GM12878 (cell line): ENCODE data around the gene TFAM. TPM values are rescaled to one million over a fixed set of nuclear protein-coding genes. Genes with fewer than 3 reads are reported as not detected.

Source experiments
- ATAC-seq: fragments of 200-7000 bp; cut with Tn5 transposase; 3 replicates; pipeline ENCODE4 v1.9.1; 2020; ENCODE audit warnings: mild to moderate bottlenecking, moderate library complexity
- BruUV-seq: library from RNA; stranded (reverse); fragments of 400-500 nt; replicated peaks from 2 replicates; lab custom pipeline; 2021; lab: Mats Ljungman, UMichigan
- CTCF ChIA-PET: fragments of 300-600 bp; sonication (Branson Sonifier 250); formaldehyde crosslinking; extraction: SDS; loops from one replicate; lab custom pipeline; 2021; ENCODE audit warnings: inconsistent platforms; lab: Yijun Ruan, JAX
- POLR2A ChIA-PET: fragments of 350-600 bp; formaldehyde crosslinking; extraction: SDS; loops from one replicate; lab custom pipeline; 2021; ENCODE audit warnings: inconsistent platforms; lab: Charles Lee
- RAD21 ChIA-PET: fragments of 300-600 bp; sonication (Branson Sonifier 250); formaldehyde crosslinking; loops from one replicate; lab custom pipeline; 2023; ENCODE audit warnings: antibody characterized with exemption; ENCODE audit not compliant: unreplicated experiment; lab: Charles Lee
- SMC1A ChIA-PET: fragments of 300-600 bp; sonication (Branson Sonifier 250); formaldehyde crosslinking; loops from one replicate; lab custom pipeline; 2023; ENCODE audit not compliant: unreplicated experiment, uncharacterized antibody; lab: Charles Lee
- DNase-seq: peaks from one replicate; pipeline ENCODE4 v3.0.0-alpha.2; 2011; ENCODE audit warnings: low read depth, low spot score
- FAIRE-seq: peaks from 3 replicates; lab custom pipeline; 2011; peaks lifted over from hg19 to GRCh38; lab: Jason Lieb, UNC
- H2AFZ ChIP-seq: 2 replicates; pipeline ENCODE4 v1.6.0; 2011; ENCODE audit warnings: low read depth, low read length, control low read depth; ENCODE audit not compliant: control insufficient read depth
- H3K27ac ChIP-seq: 2 replicates; pipeline ENCODE4 v1.5.1; 2011; ENCODE audit warnings: control low read depth; ENCODE audit not compliant: control insufficient read depth, insufficient read depth
- H3K27me3 ChIP-seq, 2 experiments: replicated peaks in 1 of 2; 2 replicates each; pipeline versions ENCODE4 v1.6.0 to v1.6.1; 2011; ENCODE audit warnings: low read length in 1 of 2; ENCODE audit not compliant: control insufficient read depth in 2 of 2, insufficient read depth in 2 of 2
- H3K36me3 ChIP-seq, 2 experiments: 2 replicates each; pipeline ENCODE4 v1.5.1; 2011; ENCODE audit warnings: low read length in 1 of 2; ENCODE audit not compliant: control insufficient read depth in 2 of 2, insufficient read depth in 2 of 2
- H3K4me1 ChIP-seq: 2 replicates; pipeline ENCODE4 v1.6.1; 2011; ENCODE audit warnings: mild to moderate bottlenecking, low read length, moderate library complexity, mixed read lengths; ENCODE audit not compliant: control insufficient read depth, insufficient read depth
- H3K4me2 ChIP-seq: 2 replicates; pipeline ENCODE4 v1.6.0; 2011; ENCODE audit warnings: control low read depth; ENCODE audit not compliant: control insufficient read depth, insufficient read depth
- H3K4me3 ChIP-seq: fragments of 200-600 bp; sonication (generic); 2 replicates; pipeline ENCODE4 v1.5.1; 2016
- H3K79me2 ChIP-seq: 2 replicates; pipeline ENCODE4 v1.6.0; 2011; ENCODE audit warnings: low read length; ENCODE audit not compliant: control insufficient read depth, insufficient read depth
- H3K9ac ChIP-seq: 2 replicates; pipeline ENCODE4 v1.8.0; 2011; ENCODE audit warnings: low read length, control low read depth, mixed read lengths; ENCODE audit not compliant: control insufficient read depth, insufficient read depth
- H3K9me3 ChIP-seq: replicated peaks from 3 replicates; pipeline ENCODE4 v1.5.1; 2011; ENCODE audit warnings: mild to moderate bottlenecking, low read length; ENCODE audit not compliant: control insufficient read depth, insufficient read depth
- H4K20me1 ChIP-seq: 2 replicates; pipeline ENCODE4 v1.6.0; 2011; ENCODE audit not compliant: control insufficient read depth, insufficient read depth
- IRF4 ChIP-seq: IDR thresholded peaks from 2 replicates; pipeline ENCODE4 v1.6.1; 2011; ENCODE audit warnings: low read depth, low read length
- WGBS: methylation state at CpG from one replicate; pipeline ENCODE4 v1.1.6; 2016; ENCODE audit warnings: low lambda C conversion rate; ENCODE audit not compliant: insufficient replicate concordance, insufficient coverage; ENCODE audit errors: missing lambda C conversion rate; 5-methylcytosine and 5-hydroxymethylcytosine counted together
- in situ Hi-C: fragments of 300-500 bp; cut with MboI; formaldehyde crosslinking; loops from 9 replicates; pipeline ENCODE4 v1.14.3; 2018; ENCODE audit warnings: mixed read lengths
- intact Hi-C: fragments of 100-400 bp; cut with micrococcal nuclease; formaldehyde crosslinking; loops from one replicate; pipeline ENCODE4 v1.14.2; 2022; ENCODE audit not compliant: unreplicated experiment
- polyA plus RNA-seq, 11 experiments: library from polyadenylated mRNA; depleted of rRNA in 4 of 11; unstranded in 6 of 11; stranded (reverse) in 5 of 11; fragments of >200 nt; fragmentation: Nextera tagmentation in 4 of 11; fragmentation: Illumina TruSeq in 1 of 11; extraction: Ambion mirVana in 4 of 11; extraction: Trizol in 1 of 11; gene quantifications; 1 replicate in 1 of 11; 2 replicates in 10 of 11; pipeline versions ENCODE4 v1.2.1 to v1.2.3, GENCODE V29; 2011 to 2016; ENCODE audit warnings: inconsistent platforms in 2 of 11, missing spikeins in 2 of 11, low read depth in 1 of 11
- total RNA-seq, 4 experiments: library from RNA; depleted of rRNA in 3 of 4; stranded (reverse); fragments of >200 nt in 3 of 4; fragmentation: Illumina TruSeq in 1 of 4; extraction: Trizol in 1 of 4; gene quantifications; 2 replicates each; pipeline versions ENCODE4 v1.2.1 to v1.2.3, GENCODE V29; 2013 to 2021
- TF ChIP-seq, protein P1 (sequence below): fragments of 450-650 bp; formaldehyde crosslinking; IDR thresholded peaks from 2 replicates; pipeline ENCODE4 v1.5.0; 2022; ENCODE audit warnings: mild to moderate bottlenecking, missing genetic modification characterization
- TF ChIP-seq, protein P2 (sequence below): IDR thresholded peaks from 2 replicates; pipeline ENCODE4 v1.6.1; 2012; ENCODE audit warnings: low read length, inconsistent platforms
- TF ChIP-seq, protein P3 (sequence below): IDR thresholded peaks from 2 replicates; pipeline ENCODE4 v1.6.1; 2011; ENCODE audit warnings: low read depth, low read length, improper control_type of control experiment, borderline replicate concordance

Gene TFAM
- total and polyA plus RNA-seq, 10 of the 15 experiments (the other 5 are each of a cell fraction or from before 2014, with no cell fraction given): 44.9 to 135 (median 93.3) TPM

DNA sequence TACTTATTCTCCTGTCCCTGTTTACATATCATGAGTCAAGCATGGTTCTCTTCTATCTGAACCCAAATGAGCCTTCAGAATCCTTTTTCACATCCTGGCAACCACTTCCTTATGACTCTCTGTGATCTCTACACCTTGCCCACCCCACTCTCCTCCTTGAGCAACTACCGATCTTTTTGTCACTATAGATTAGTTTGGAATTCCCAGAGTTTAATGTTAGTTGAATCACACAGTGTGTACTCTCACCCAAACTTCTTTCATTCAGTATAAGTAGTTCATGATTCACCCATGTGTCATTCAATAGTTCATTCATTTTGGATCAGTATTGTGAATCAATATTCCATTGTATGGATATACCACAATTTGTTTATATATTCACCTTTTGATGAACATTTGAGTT is 55.3 kb downstream of the TFAM start:
- ChIA-PET SMC1A (no interaction called here), CTCF (interaction anchor here (1.6 kb wide), 1 partner anchor 150 kb away, joined by 3 read pairs; no protein-coding TSS in a partner anchor)
- Histone ChIP-seq H3K79me2 (no peaks in the 10 kb centered on the region), H3K27ac (no peak overlapping the region), H3K4me1 (no peaks in the 10 kb centered on the region), H3K4me3 (no peak overlapping the region), H3K9me3 (no peaks in the 10 kb centered on the region)
- in situ Hi-C loops: no loop called here
- TF ChIP-seq IRF4: no peak
- TF ChIP-seq, protein P1, sequence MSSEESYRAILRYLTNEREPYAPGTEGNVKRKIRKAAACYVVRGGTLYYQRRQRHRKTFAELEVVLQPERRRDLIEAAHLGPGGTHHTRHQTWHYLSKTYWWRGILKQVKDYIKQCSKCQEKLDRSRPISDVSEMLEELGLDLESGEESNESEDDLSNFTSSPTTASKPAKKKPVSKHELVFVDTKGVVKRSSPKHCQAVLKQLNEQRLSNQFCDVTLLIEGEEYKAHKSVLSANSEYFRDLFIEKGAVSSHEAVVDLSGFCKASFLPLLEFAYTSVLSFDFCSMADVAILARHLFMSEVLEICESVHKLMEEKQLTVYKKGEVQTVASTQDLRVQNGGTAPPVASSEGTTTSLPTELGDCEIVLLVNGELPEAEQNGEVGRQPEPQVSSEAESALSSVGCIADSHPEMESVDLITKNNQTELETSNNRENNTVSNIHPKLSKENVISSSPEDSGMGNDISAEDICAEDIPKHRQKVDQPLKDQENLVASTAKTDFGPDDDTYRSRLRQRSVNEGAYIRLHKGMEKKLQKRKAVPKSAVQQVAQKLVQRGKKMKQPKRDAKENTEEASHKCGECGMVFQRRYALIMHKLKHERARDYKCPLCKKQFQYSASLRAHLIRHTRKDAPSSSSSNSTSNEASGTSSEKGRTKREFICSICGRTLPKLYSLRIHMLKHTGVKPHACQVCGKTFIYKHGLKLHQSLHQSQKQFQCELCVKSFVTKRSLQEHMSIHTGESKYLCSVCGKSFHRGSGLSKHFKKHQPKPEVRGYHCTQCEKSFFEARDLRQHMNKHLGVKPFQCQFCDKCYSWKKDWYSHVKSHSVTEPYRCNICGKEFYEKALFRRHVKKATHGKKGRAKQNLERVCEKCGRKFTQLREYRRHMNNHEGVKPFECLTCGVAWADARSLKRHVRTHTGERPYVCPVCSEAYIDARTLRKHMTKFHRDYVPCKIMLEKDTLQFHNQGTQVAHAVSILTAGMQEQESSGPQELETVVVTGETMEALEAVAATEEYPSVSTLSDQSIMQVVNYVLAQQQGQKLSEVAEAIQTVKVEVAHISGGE: no peak
- TF ChIP-seq, protein P2, sequence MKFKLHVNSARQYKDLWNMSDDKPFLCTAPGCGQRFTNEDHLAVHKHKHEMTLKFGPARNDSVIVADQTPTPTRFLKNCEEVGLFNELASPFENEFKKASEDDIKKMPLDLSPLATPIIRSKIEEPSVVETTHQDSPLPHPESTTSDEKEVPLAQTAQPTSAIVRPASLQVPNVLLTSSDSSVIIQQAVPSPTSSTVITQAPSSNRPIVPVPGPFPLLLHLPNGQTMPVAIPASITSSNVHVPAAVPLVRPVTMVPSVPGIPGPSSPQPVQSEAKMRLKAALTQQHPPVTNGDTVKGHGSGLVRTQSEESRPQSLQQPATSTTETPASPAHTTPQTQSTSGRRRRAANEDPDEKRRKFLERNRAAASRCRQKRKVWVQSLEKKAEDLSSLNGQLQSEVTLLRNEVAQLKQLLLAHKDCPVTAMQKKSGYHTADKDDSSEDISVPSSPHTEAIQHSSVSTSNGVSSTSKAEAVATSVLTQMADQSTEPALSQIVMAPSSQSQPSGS: no peak
- TF ChIP-seq, protein P3, sequence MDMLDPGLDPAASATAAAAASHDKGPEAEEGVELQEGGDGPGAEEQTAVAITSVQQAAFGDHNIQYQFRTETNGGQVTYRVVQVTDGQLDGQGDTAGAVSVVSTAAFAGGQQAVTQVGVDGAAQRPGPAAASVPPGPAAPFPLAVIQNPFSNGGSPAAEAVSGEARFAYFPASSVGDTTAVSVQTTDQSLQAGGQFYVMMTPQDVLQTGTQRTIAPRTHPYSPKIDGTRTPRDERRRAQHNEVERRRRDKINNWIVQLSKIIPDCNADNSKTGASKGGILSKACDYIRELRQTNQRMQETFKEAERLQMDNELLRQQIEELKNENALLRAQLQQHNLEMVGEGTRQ: no peak
- TF ChIP-seq, all 136 proteins: peak for 0
- Histone ChIP-seq H2AFZ (no peak overlapping the region), H3K36me3 (no peaks in the 10 kb centered on the region), H3K27me3 (no peaks in the 10 kb centered on the region), H4K20me1 (no peaks in the 10 kb centered on the region), H3K4me2 (no peak overlapping the region), H3K9ac (no peak overlapping the region)
- FAIRE-seq (no peak), ATAC-seq (no peak), DNase-seq (no peak)
- intact Hi-C loops: no loop called here
- ChIA-PET RAD21 (interaction anchor here (0.7 kb wide), 1 partner anchor 9 kb away, joined by 3 read pairs; no protein-coding TSS in a partner anchor), POLR2A (no interaction called here)
- WGBS: 50% methylated on average over 1 of the region's 1 CpG
- no TSS peak for BruUV-seq
